ENCODE results near the gene NCEH1.
"Not testable (repeated sequence)": the region's sequence is repeated elsewhere in the genome, so short reads cannot be mapped to it uniquely, and the experiment has no call there.

The NCEH1 gene

DNA sequence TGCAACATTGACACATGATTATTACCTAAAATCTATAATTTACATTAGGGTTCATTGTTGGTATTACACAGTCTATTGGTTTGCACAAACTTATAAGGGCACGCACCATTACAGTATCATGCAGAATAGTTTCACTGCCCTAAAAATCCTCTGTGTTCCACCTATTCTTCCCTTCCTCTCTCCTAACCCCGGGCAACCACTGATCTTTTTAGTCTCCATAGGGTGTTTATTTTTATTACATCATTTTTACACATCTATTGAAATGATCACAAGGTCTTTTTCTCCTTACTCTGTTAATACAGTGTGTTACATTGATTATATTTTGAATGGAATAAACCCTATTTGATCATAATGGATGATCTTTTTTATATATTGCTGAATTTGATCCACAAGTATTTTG, 24.1 kb upstream of the NCEH1 start:
- no peaks in the 10 kb centered on the region for H3K4me1 ChIP-seq (ENCODE audit: control insufficient read depth, insufficient read depth, low read length)
- no CpG with 5 or more reads among the region's 2 CpGs for WGBS (ENCODE audit: insufficient coverage, insufficient read length)

DNA sequence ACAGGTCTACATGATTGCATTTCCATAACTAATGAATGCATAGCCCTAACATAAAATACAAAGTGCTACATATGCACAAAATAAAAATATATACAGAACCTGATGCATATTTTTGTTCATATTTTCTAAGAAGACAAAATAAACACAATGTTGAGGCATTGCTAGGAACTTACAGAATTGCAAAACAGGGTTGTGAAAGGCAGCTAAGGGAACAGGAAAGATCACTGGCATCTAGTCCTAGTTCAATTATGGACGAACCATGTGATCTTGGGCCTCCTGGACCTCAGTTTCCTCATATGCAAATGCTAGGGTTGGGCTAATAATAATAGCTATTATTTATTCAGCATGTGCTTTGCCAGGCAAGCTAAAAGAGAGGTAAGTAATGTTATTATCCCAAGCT, 15.5 kb upstream of the NCEH1 start:
- H3K27me3 ChIP-seq (ENCODE audit: control insufficient read depth, insufficient read depth, low read length), result no peaks in the 10 kb centered on the region
- no peaks in the 10 kb centered on the region for H3K36me3 ChIP-seq (ENCODE audit: control insufficient read depth, insufficient read depth, low read length)
- DNase-seq (ENCODE audit: low read depth, low spot score), result no peak
- WGBS (ENCODE audit: insufficient coverage, insufficient read length), result no CpG with 5 or more reads among the region's 1 CpG
- no peak overlapping the region for H3K4me3 ChIP-seq (ENCODE audit: low read length)
- H3K4me1 ChIP-seq (ENCODE audit: control insufficient read depth, insufficient read depth, low read length), result no peaks in the 10 kb centered on the region
- no peak overlapping the region for H3K27ac ChIP-seq (ENCODE audit: low read length)
- H3K9me3 ChIP-seq (ENCODE audit: control insufficient read depth, insufficient read depth, low read length), result no peaks in the 10 kb centered on the region

More for the DNA sequence above, 24.1 kb upstream of the NCEH1 start:
- no peak overlapping the region for H3K27ac ChIP-seq (ENCODE audit: low read length)
- no peaks in the 10 kb centered on the region for H3K36me3 ChIP-seq (ENCODE audit: control insufficient read depth, insufficient read depth, low read length)
- H3K27me3 ChIP-seq (ENCODE audit: control insufficient read depth, insufficient read depth, low read length), result no peaks in the 10 kb centered on the region
- no peaks in the 10 kb centered on the region for H3K9me3 ChIP-seq (ENCODE audit: control insufficient read depth, insufficient read depth, low read length)
- no peak for DNase-seq (ENCODE audit: low read depth, low spot score)
- no peak overlapping the region for H3K4me3 ChIP-seq (ENCODE audit: low read length)

DNA sequence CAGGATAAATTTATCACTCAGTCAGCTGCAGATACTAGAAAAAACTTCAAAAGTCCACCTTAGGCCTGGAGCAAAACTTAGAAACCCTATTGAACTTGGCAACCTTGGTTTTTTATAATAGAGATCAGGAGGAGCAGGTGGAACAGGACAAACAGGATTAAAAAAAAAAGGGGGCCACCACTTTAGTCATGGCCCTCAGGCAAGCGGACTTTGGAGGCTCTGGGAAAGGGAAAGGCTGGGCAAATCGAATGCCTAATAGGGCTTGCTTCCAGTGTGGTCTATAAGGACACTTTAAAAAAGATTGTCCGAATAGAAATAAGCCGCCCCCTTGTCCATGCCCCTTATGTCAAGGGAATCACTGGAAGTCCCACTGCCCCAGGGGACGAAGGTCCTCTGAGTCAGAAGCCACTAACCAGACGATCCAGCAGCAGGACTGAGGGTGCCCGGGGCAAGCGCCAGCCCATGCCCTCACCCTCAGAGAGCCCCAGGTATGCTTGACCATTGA, 11.7 kb upstream of the NCEH1 start:
- H3K9me3 ChIP-seq (ENCODE audit: control insufficient read depth, insufficient read depth, low read length); H3K4me1 ChIP-seq (ENCODE audit: control insufficient read depth, insufficient read depth, low read length); H3K4me3 ChIP-seq (ENCODE audit: low read length); H3K27ac ChIP-seq (ENCODE audit: low read length); DNase-seq (ENCODE audit: low read depth, low spot score); H3K36me3 ChIP-seq (ENCODE audit: control insufficient read depth, insufficient read depth, low read length); H3K27me3 ChIP-seq (ENCODE audit: control insufficient read depth, insufficient read depth, low read length): not testable (repeated sequence)
- WGBS (ENCODE audit: insufficient coverage, insufficient read length), result no CpG with 5 or more reads among the region's 8 CpGs

DNA sequence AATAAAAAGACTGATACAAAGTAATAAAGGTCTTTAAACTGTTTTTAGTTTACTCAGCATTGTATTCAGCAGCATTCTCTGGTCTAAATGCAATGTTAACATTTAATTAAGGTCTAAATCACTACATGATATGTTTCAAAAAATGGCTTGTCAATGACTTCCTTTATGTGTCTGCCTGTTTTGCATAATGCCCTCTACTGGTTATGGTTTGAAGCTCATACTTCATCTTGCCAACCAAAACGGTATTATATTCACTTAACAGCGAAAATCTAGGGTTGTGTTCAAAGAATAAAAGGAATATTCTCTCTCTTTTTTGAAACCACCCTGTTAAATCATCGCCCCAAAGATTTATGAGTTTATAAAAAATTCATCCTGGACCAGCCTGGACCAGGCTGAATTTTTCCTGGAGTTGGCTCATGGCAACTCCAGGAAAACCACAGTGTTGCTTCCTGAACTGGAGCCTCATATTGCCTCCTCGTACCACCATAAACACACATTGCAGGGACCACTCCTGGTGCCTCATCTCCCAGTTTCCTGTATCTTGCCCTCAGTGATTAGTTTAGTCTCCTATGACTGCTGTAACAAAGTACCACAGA, 6.7 kb upstream of the NCEH1 start:
- WGBS (ENCODE audit: insufficient coverage, insufficient read length), result no CpG with 5 or more reads among the region's 4 CpGs
- Histone ChIP-seq H3K27me3 (ENCODE audit: control insufficient read depth, insufficient read depth, low read length) (no peaks in the 10 kb centered on the region), H3K9me3 (ENCODE audit: control insufficient read depth, insufficient read depth, low read length) (0 out of 2 replicates have a peak, but pooled peaks cover 3% of the 10 kb centered on the region), H3K4me3 (ENCODE audit: low read length) (no peak overlapping the region), H3K4me1 (ENCODE audit: control insufficient read depth, insufficient read depth, low read length) (no peaks in the 10 kb centered on the region), H3K27ac (ENCODE audit: low read length) (no peak overlapping the region), H3K36me3 (ENCODE audit: control insufficient read depth, insufficient read depth, low read length) (no peaks in the 10 kb centered on the region)
- DNase-seq (ENCODE audit: low read depth, low spot score), result no peak

DNA sequence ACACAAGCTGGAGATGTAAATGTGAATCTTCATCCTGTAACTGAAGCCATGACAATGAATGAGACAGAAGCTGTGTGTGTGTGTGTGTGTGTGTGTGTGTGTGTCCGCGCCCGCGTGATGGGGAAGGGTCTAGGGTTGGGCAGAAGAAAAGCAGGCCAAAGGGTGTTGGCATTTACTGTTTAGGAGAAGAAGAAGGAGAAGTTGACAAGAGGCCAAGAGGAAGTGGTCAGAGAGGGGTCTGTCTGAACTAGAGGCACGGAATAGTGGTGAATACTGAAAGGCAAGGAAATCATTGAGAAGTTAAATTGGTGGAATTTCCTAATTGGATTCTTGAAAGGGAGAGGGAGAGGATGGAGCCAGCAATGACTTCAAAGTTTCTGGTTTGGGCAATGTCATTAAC, 5.6 kb upstream of the NCEH1 start:
- Histone ChIP-seq H3K36me3 (ENCODE audit: control insufficient read depth, insufficient read depth, low read length) (no peaks in the 10 kb centered on the region), H3K27me3 (ENCODE audit: control insufficient read depth, insufficient read depth, low read length) (no peaks in the 10 kb centered on the region), H3K4me3 (ENCODE audit: low read length) (no peak overlapping the region), H3K4me1 (ENCODE audit: control insufficient read depth, insufficient read depth, low read length) (no peaks in the 10 kb centered on the region), H3K27ac (ENCODE audit: low read length) (no peak overlapping the region), H3K9me3 (ENCODE audit: control insufficient read depth, insufficient read depth, low read length) (0 out of 2 replicates have a peak, but pooled peaks cover 3% of the 10 kb centered on the region)
- no CpG with 5 or more reads among the region's 5 CpGs for WGBS (ENCODE audit: insufficient coverage, insufficient read length)
- DNase-seq (ENCODE audit: low read depth, low spot score), result no peak

DNA sequence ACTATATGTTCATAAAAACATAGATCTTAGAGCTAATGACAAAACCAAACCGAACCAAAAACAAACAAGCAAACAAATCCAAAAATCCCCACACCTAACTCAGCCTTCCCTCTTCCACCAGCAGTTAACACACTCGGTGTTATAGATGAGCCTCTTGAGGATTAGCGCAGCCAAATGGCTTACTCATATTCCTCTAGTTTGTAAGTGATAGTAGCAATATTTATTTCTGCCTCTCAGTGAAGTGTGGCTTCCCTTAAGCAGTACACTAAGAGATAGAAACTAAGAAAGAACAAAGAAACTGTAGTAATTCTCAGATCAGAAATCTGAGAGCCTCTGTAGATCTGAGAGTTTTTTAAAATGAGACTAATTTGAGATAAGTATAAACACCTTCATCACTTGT, 2.4 kb upstream of the NCEH1 start:
- 0 out of 2 replicates have a peak, but pooled peaks cover 3% of the 10 kb centered on the region for H3K4me1 ChIP-seq (ENCODE audit: control insufficient read depth, insufficient read depth, low read length)
- 100% methylated on average over 1 of the region's 3 CpGs for WGBS (ENCODE audit: insufficient coverage, insufficient read length)

DNA sequence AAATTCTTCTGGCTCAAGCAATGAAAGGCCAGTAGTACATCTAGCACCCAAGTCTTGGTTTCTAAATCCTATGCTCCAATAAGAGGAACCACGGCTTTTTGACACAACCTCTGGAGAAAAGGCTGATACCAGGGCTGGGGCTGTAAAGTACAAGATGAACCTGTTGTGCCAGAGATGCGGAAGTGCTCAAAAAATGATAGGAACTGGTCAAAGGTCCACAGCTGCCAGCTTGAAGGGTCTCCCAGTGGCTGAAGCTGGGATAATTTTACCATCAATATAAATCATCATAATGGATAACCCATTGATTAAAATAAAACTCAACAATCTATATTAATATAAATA, 558 bp upstream of the NCEH1 start:
- DNase-seq (ENCODE audit: low read depth, low spot score), result no peak
- Histone ChIP-seq H3K27me3 (ENCODE audit: control insufficient read depth, insufficient read depth, low read length) (no peaks in the 10 kb centered on the region), H3K4me1 (ENCODE audit: control insufficient read depth, insufficient read depth, low read length) (0 out of 2 replicates have a peak, but pooled peaks cover 3% of the 10 kb centered on the region), H3K36me3 (ENCODE audit: control insufficient read depth, insufficient read depth, low read length) (no peaks in the 10 kb centered on the region), H3K27ac (ENCODE audit: low read length) (no peak overlapping the region), H3K9me3 (ENCODE audit: control insufficient read depth, insufficient read depth, low read length) (no peaks in the 10 kb centered on the region), H3K4me3 (ENCODE audit: low read length) (no peak overlapping the region)
- WGBS (ENCODE audit: insufficient coverage, insufficient read length), result no CpG with 5 or more reads among the region's 2 CpGs

More for the DNA sequence above, 2.4 kb upstream of the NCEH1 start:
- no peaks in the 10 kb centered on the region for H3K27me3 ChIP-seq (ENCODE audit: control insufficient read depth, insufficient read depth, low read length)
- no peaks in the 10 kb centered on the region for H3K9me3 ChIP-seq (ENCODE audit: control insufficient read depth, insufficient read depth, low read length)
- no peak overlapping the region for H3K4me3 ChIP-seq (ENCODE audit: low read length)
- DNase-seq (ENCODE audit: low read depth, low spot score), result no peak
- H3K27ac ChIP-seq (ENCODE audit: low read length), result no peak overlapping the region
- no peaks in the 10 kb centered on the region for H3K36me3 ChIP-seq (ENCODE audit: control insufficient read depth, insufficient read depth, low read length)

DNA sequence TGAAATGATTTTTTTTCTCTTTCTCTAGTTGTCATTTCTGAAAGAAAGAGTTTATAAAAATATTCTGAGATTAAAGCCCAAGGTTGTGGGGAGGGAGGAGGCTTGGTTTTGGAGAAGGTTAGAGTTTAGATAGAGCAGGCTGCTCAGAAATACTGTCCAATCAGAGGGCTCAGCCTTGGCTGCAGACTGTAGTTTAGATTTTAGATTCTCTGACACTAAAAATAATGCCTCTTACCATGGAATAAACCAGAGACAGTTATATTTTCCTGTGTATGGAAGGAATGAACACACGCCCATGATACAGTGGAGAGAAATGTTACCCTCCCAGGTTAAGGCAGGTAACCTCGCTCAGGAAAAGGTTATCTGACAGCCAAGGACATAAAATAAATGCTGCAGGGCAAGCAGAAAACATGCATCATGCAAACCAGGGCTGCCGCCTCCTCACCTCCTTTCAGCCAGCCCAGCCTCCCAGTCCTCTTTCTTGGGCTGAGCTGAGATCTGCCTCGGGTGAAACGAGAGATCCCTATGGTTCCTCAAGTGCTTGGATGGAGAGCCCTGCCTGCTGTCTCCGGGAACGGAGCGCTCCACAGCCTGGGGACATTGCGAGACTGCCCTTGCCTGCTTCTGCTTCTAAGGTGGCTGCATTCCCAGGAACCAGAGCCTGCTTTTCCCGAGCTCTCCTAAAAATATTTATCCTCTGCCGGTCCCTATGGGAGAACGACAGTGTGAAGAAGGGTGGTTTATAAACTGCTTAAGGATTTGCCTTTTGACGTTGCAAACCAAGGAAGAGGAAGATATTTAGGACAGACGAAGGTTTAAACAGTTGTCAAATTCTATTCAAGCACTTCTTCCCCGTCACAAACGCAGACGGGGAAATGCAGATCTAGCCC, 848 bp downstream of the NCEH1 start:
- H3K27ac ChIP-seq (ENCODE audit: low read length), result no peak overlapping the region
- no CpG with 5 or more reads among the region's 17 CpGs for WGBS (ENCODE audit: insufficient coverage, insufficient read length)
- H3K4me3 ChIP-seq (ENCODE audit: low read length), result peak overlapping the region; percentile 84; the same call in 1 of the 2 replicates
- no peak for DNase-seq (ENCODE audit: low read depth, low spot score)
- H3K27me3 ChIP-seq (ENCODE audit: control insufficient read depth, insufficient read depth, low read length), result no peaks in the 10 kb centered on the region
- H3K36me3 ChIP-seq (ENCODE audit: control insufficient read depth, insufficient read depth, low read length), result no peaks in the 10 kb centered on the region
- H3K9me3 ChIP-seq (ENCODE audit: control insufficient read depth, insufficient read depth, low read length), result no peaks in the 10 kb centered on the region
- 0 out of 2 replicates have a peak, but pooled peaks cover 3% of the 10 kb centered on the region for H3K4me1 ChIP-seq (ENCODE audit: control insufficient read depth, insufficient read depth, low read length)

DNA sequence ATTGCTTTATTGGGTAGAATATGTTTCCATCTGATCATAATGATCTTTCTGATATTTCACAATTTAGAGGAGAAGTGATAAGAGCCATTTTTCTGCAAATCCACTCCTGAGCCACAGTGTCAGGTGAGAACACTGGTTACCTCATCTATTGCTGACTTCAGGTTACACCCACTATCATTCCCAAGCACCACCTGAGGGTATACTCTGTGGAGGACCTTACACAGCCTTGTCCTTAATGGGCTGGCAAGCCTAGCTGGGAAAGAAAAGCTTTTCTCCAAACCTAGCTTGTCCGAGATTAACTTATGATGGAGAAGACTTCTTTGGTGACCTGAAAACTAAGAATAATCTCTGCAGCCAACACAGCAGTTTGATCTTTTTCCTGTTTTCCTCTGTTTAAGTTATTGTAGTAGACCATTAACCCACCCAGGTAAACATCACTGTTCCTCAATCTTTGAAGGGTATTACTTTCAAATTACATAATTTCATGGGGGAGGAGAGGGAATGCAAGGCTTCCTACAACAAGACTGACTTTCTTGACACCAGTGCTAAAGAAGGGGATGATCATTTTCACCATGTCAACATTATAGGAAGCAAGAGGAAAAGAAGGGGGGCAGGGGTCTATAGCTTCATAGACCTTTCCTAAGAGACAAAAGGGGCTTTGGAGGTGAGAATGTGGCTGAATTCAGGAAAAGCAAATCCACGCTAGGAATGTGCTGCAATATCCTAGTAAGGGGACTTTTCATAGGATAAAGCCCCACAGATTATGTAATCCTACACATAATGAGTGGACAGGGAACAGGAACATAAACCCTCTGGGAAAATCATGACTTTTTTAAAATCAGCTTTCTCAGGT, 1.7 kb downstream of the NCEH1 start:
- H3K27me3 ChIP-seq (ENCODE audit: control insufficient read depth, insufficient read depth, low read length), result no peaks in the 10 kb centered on the region
- no peak for DNase-seq (ENCODE audit: low read depth, low spot score)
- H3K4me3 ChIP-seq (ENCODE audit: low read length), result no peak overlapping the region
- no peaks in the 10 kb centered on the region for H3K36me3 ChIP-seq (ENCODE audit: control insufficient read depth, insufficient read depth, low read length)
- WGBS (ENCODE audit: insufficient coverage, insufficient read length), result no CpG with 5 or more reads among the region's 2 CpGs
- H3K27ac ChIP-seq (ENCODE audit: low read length), result no peak overlapping the region
- no peaks in the 10 kb centered on the region for H3K9me3 ChIP-seq (ENCODE audit: control insufficient read depth, insufficient read depth, low read length)
- 0 out of 2 replicates have a peak, but pooled peaks cover 3% of the 10 kb centered on the region for H3K4me1 ChIP-seq (ENCODE audit: control insufficient read depth, insufficient read depth, low read length)

DNA sequence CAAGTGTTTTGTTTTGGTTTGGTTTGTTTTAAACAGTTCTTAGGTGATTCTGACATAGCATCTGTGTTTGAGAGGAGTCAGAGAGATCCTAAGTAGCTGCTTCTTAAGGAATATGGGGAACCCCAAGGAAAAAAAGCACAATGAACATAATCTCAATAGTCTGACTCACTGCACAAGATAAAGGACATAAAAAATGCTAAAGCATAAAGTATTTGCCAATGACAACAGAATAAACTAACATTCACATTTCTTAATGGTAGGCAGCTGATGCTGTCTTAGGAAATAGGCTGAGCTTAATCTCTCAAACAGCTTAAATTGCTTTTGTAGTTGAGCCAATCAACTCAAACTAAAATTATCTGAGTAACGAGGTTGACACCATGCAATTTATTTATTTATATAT, 2.9 kb downstream of the NCEH1 start:
- H3K4me3 ChIP-seq (ENCODE audit: low read length), result no peak overlapping the region
- H3K27me3 ChIP-seq (ENCODE audit: control insufficient read depth, insufficient read depth, low read length), result no peaks in the 10 kb centered on the region
- no CpG with 5 or more reads among the region's 1 CpG for WGBS (ENCODE audit: insufficient coverage, insufficient read length)
- no peaks in the 10 kb centered on the region for H3K36me3 ChIP-seq (ENCODE audit: control insufficient read depth, insufficient read depth, low read length)
- H3K9me3 ChIP-seq (ENCODE audit: control insufficient read depth, insufficient read depth, low read length), result no peaks in the 10 kb centered on the region
- H3K4me1 ChIP-seq (ENCODE audit: control insufficient read depth, insufficient read depth, low read length), result 0 out of 2 replicates have a peak, but pooled peaks cover 3% of the 10 kb centered on the region
- no peak for DNase-seq (ENCODE audit: low read depth, low spot score)
- no peak overlapping the region for H3K27ac ChIP-seq (ENCODE audit: low read length)

All from iPS DF 6.9 (cell line).